Subcutaneous adipose tissue (tissue), 4 donors: ENCODE data around the gene MKRN1. TPM values are rescaled to one million over a fixed set of nuclear protein-coding genes. Genes with fewer than 3 reads are reported as not detected.

Experiments
- CTCF ChIP-seq: fragments of 450-650 bp; IDR thresholded peaks from one replicate; pipeline ENCODE4 v1.5.1; 2016; ENCODE audit warnings: low read depth, mild to moderate bottlenecking, control low read depth, antibody characterized with exemption, moderate library complexity
- total RNA-seq, 4 donors: library from RNA; depleted of rRNA; stranded (reverse); fragments of >200 nt; gene quantifications; one replicate each; pipeline ENCODE4 v1.1.0, GENCODE V29; 2016

Gene MKRN1
- total RNA-seq, 4 donors from 2014 or later = 56.6 to 86.5 (median 77.8) TPM

- no peak for TF ChIP-seq CTCF
These were observed 37.8 kb downstream of the MKRN1 start for GRCh38 chr7:140441519-140441918.

- no peak for TF ChIP-seq CTCF
These were observed 38.7 kb downstream of the MKRN1 start for GRCh38 chr7:140440593-140440992.

- no peak for TF ChIP-seq CTCF
These were observed 39.9 kb downstream of the MKRN1 start for GRCh38 chr7:140439359-140439758.

DNA sequence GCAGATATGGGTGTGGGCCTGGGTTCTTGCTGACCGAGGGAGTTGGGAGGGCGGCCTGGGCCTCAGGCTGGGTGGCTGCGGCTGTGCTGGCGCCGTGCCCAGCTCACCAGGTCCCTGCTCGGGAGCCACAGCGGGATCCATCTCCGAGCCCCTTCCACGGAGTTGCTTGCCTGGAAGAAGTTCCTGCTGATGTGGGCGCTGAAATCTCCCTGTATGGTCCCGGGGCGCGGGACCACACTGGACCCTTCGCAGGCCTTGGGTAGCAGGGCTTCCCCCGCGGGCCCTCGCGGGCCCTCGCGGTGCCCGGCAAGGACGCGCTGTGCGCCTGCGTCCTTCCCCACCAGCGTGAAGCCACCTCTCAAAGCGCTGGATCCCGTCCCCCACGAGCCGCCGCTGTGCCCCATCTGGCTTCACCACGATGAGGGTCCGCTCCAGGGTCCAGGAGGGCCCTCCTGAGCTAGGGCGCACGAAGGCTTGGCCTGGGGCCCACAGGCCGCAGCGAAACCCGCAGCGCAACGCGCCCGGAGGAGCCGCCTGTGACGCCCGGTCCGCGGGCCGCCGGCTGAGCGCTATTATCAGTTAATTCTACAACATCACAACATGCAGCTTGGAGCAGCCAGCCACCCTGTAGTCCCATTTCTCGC is 43.9 kb downstream of the MKRN1 start:
- TF ChIP-seq CTCF = no peak

- TF ChIP-seq CTCF = no peak
These were observed 45.9 kb downstream of the MKRN1 start for GRCh38 chr7:140433396-140433795.

DNA sequence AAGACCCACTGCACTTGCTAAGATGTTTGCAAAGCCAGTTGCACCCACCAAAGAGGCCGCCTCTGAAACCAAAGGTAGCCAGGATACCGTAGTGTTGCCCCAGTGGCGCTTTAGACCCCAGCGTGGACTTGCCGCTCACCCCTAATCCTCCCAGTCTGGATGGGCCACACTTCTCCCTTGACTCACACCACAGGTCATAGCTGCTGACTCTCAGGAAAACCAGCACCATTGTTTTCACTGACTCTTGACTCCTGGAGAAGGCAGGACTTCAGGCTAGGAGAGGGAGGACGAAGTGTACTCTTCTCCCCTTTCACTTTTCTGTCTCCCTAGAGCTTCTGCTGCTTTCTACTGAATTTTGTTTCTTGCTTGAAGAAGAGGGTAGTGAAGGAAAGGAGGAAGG is 53.2 kb downstream of the MKRN1 start:
- TF ChIP-seq CTCF = no peak

- no peak for TF ChIP-seq CTCF
These were observed 53.6 kb downstream of the MKRN1 start for GRCh38 chr7:140425718-140426117.
